ENCODE results near the gene PSG7.

DNA sequence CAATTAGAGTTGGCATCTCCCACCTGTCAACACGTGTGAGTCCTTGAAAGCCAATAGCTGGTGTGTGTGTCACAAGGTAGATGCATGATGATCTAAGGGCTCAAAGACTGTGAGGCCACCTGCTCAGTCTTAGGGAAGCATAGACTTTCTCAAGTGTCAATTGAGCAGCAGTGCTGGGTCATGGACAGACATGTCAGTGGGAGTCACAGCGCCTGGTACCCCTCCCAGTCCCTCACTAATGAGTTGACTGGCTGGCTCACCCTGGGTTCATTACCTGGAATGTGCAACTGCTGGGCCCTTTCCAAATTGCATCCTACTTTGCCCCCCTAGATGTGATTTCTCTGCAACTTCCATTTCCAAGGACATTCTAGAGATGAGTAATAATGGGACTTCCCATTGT lies 10.2 kb downstream of the PSG7 start:
- no peak for TF ChIP-seq GATA2 (IDR thresholded peaks at IDR 0.05; ENCODE audit: low read depth, low read length)
- TF ChIP-seq GATA3 (IDR thresholded peaks at IDR 0.05; ENCODE audit: low read depth, low read length) = no peak
